Stimulated activated CD8-positive, alpha-beta memory T cell treated with anti-CD3 and anti-CD28 coated beads, Interleukin-15, amount 100 ng/mL, for 4 hours (primary cell): ENCODE measurements around the gene SEC24A.
"Not testable (repeated sequence)": the region's sequence is repeated elsewhere in the genome, so short reads cannot be mapped to it uniquely, and the experiment has no call there.

Source experiments
- DNase-seq, 2 donors: peaks; one replicate each; pipeline ENCODE4 v3.0.0-alpha.2; 2020; ENCODE audit warnings: low read depth in 2 of 2

SEC24A gene

GRCh38 chr5:134650660-134651059 is 2.1 kb downstream of the SEC24A start:
- DNase-seq = not testable (repeated sequence)

- DNase-seq = no peak
Measured at GRCh38 chr5:134651531-134651930, 2.9 kb downstream of the SEC24A start.

- no peak for DNase-seq
Measured at GRCh38 chr5:134656690-134657089, 8.1 kb downstream of the SEC24A start.

- DNase-seq = no peak
Measured at GRCh38 chr5:134659456-134659855, 10.9 kb downstream of the SEC24A start.

GRCh38 chr5:134659922-134660321 is 11.3 kb downstream of the SEC24A start:
- DNase-seq = no peak

- no peak for DNase-seq
Measured at GRCh38 chr5:134662971-134663370, 14.4 kb downstream of the SEC24A start.

GRCh38 chr5:134664448-134664847 is 15.9 kb downstream of the SEC24A start:
- no peak for DNase-seq

GRCh38 chr5:134673546-134673945 is 25.0 kb downstream of the SEC24A start:
- not testable (repeated sequence) for DNase-seq

- not testable (repeated sequence) for DNase-seq
Measured at GRCh38 chr5:134677357-134677756, 28.8 kb downstream of the SEC24A start.

- not testable (repeated sequence) for DNase-seq
Measured at GRCh38 chr5:134690144-134690543, 41.6 kb downstream of the SEC24A start.

GRCh38 chr5:134692722-134693121 is 44.1 kb downstream of the SEC24A start:
- DNase-seq = no peak

GRCh38 chr5:134708301-134708700 is 59.7 kb downstream of the SEC24A start:
- DNase-seq = no peak

GRCh38 chr5:134714120-134714519 is 65.5 kb downstream of the SEC24A start:
- no peak for DNase-seq

- no peak for DNase-seq
Measured at GRCh38 chr5:134714541-134714940, 66.0 kb downstream of the SEC24A start.

GRCh38 chr5:134715466-134715865 is 66.9 kb downstream of the SEC24A start:
- DNase-seq = not testable (repeated sequence)

- no peak for DNase-seq
Measured at GRCh38 chr5:134724872-134725271, 76.3 kb downstream of the SEC24A start.

- DNase-seq = no peak
Measured at GRCh38 chr5:134732819-134733218, 84.2 kb downstream of the SEC24A start.

GRCh38 chr5:134735243-134735642 is 86.7 kb downstream of the SEC24A start:
- DNase-seq = no peak

- no peak for DNase-seq
Measured at GRCh38 chr5:134736173-134736812, 87.7 kb downstream of the SEC24A start.

- DNase-seq = peak; percentile 96
Measured at GRCh38 chr5:134738133-134738962, 89.8 kb downstream of the SEC24A start, which contains the start of gene CAMLG. Gene CAMLG, plus strand, starts transcription at chr5:134738548. Its CDS starts 73 bp downstream, at chr5:134738621.

- no peak for DNase-seq
Measured at GRCh38 chr5:134738963-134739661, 90.5 kb downstream of the SEC24A start.

GRCh38 chr5:134741052-134741451 is 92.5 kb downstream of the SEC24A start:
- DNase-seq = no peak
